Activated T-helper 1 cell treated with anti-CD3 and anti-CD28 coated beads, Interleukin-12 subunit alpha, Interleukin-12 subunit beta, Interleukin-2, Interleukin-4 antibody, amounts not matched to agents 30 ng/mL and 10 ng/mL and 1 ng/mL, durations not matched to agents 14 hours and 24 hours and 36 hours (primary cell): ENCODE data around the gene FNDC10. TPM values are rescaled to one million over a fixed set of nuclear protein-coding genes. Genes with fewer than 3 reads are reported as not detected.
A peak's percentile ranks its signal among the peaks of the same experiment; 100 is the strongest.

ENCODE experiments used
- DNase-seq: peaks from one replicate; pipeline ENCODE4 v3.0.0; 2021; ENCODE audit warnings: low spot score
- H3K27ac Mint-ChIP-seq: one replicate; pipeline ENCODE4 v1.8.0; 2021; ENCODE audit warnings: mild to moderate bottlenecking, mixed read lengths
- H3K27me3 Mint-ChIP-seq: one replicate; pipeline ENCODE4 v1.8.0; 2022; ENCODE audit warnings: mild to moderate bottlenecking, moderate library complexity, mixed read lengths; ENCODE audit not compliant: insufficient read depth
- H3K36me3 Mint-ChIP-seq: one replicate; pipeline ENCODE4 v1.8.0; 2021; ENCODE audit warnings: low read depth, mixed read lengths
- H3K4me1 Mint-ChIP-seq: one replicate; pipeline ENCODE4 v1.8.0; 2021; ENCODE audit warnings: low read depth, mixed read lengths
- H3K4me3 Mint-ChIP-seq: one replicate; pipeline ENCODE4 v1.8.0; 2021; ENCODE audit warnings: mild to moderate bottlenecking, moderate library complexity, mixed read lengths
- H3K9me3 Mint-ChIP-seq: one replicate; pipeline ENCODE4 v1.8.0; 2021; ENCODE audit warnings: mixed read lengths
- intact Hi-C: fragments of 100-400 bp; cut with micrococcal nuclease; formaldehyde crosslinking; loops from one replicate; pipeline ENCODE4 v1.15.1; 2024
- total RNA-seq: library from RNA; stranded (reverse); gene quantifications from 2 replicates; pipeline ENCODE4 v1.2.3, GENCODE V29; 2022

Gene FNDC10
- total RNA-seq, 1 donor from 2014 or later: 14.9 TPM

DNA sequence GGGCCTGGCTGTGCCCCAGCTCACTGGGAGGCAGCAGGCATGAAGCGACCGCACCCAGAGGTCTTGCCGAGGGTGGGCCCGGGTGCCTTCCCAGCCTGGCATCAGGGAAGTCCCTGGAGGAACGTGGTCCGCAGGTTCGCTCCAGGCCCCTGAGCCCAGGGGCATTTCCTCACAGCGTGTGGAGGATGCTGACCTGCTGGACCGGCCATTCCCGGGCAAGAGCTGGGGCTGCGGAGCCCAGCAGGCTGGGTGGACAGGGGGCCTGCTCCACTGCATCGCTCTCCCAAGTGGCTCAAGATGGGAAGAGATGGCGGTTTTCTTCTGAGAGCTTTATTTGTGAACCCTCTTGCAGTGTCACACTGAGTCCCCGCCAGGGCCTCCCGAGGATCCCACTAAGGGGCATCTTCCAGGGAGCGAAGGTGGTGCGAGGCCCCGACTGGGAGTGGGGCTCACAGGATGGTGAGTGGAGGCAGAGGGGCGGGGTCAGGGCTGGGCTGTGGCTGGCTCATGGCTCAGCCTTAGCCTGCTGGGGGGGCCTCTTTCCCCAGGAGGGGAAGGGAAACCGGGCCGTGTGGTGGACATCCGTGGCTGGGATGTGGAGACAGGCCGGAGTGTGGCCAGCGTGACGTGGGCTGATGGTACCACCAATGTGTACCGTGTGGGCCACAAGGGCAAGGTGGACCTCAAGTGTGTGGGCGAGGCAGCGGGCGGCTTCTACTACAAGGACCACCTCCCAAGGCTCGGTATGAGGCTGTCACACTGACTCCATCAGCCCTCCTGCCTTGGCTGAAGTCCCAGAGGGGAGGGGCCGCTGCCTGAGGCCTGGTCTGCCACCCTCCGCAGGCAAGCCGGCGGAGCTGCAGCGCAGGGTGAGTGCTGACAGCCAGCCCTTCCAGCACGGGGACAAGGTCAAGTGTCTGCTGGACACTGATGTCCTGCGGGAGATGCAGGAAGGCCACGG is 24.8 kb upstream of the FNDC10 start:
- Mint-ChIP-seq H3K4me1 (no peaks in the 10 kb centered on the region), H3K4me3 (no peak overlapping the region), H3K27me3 (no peaks in the 10 kb centered on the region), H3K36me3 (no peaks in the 10 kb centered on the region), H3K27ac (no peak overlapping the region), H3K9me3 (no peaks in the 10 kb centered on the region)
- no peak for DNase-seq
- intact Hi-C loops: no loop called here

DNA sequence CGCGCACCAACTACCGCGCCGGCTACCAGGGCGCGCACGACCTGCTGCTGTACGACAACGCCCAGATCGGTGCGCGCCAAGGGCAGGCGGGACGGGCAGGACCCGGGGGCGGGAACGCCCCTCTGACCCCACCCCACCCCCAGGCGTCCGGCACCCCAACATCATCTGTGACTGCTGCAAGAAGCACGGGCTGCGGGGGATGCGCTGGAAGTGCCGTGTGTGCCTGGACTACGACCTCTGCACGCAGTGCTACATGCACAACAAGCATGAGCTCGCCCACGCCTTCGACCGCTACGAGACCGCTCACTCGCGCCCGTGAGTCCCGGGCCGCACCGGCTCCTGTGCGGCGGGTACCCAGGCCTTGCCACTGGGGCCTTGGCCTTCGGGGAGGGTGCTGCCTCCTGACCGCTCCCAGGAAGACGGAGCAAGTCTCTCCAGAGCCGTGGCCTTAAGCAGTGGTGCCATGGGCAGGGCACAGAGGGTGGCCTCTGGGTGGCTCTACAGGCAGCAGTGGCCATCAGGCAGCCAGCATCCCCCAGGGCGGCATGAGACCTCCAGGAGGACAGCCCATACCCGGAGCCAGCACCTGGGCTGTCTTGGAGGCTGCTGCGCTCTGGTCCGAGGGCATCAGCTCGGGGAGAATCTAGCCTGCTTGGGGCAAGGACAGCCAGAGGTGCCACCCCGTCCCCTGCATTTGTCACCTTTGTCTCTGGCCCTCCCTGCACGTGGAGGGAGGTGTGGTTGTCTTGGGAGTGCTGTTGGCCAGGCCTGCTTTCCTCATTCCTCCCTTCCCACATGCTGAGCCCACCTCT is 23.9 kb upstream of the FNDC10 start:
- Mint-ChIP-seq H3K36me3 (no peaks in the 10 kb centered on the region), H3K4me3 (no peak overlapping the region), H3K27me3 (no peaks in the 10 kb centered on the region), H3K4me1 (no peaks in the 10 kb centered on the region), H3K9me3 (no peaks in the 10 kb centered on the region), H3K27ac (no peak overlapping the region)
- no peak for DNase-seq
- intact Hi-C loops: no loop called here

DNA sequence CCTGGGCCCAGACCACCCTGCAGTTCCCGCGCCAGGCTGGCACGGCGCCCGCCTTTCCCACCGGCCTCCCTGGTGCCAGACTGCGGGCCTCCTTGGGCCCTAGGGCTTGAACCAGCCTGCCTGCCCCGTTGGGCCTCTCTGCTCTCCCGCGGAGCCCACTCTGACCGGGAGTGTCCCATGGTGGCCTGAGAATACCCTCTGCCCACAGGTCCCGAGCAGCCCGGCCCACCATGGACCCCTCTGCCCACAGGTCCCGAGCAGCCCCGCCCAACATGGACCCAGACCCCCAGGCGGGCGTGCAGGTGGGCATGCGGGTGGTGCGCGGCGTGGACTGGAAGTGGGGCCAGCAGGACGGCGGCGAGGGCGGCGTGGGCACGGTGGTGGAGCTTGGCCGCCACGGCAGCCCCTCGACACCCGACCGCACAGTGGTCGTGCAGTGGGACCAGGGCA is 23.3 kb upstream of the FNDC10 start:
- no peaks in the 10 kb centered on the region for H3K36me3 Mint-ChIP-seq
- intact Hi-C loops: no loop called here
- H3K27ac Mint-ChIP-seq: no peak overlapping the region
- H3K27me3 Mint-ChIP-seq: no peaks in the 10 kb centered on the region
- DNase-seq: no peak
- no peaks in the 10 kb centered on the region for H3K4me1 Mint-ChIP-seq
- no peaks in the 10 kb centered on the region for H3K9me3 Mint-ChIP-seq
- no peak overlapping the region for H3K4me3 Mint-ChIP-seq

DNA sequence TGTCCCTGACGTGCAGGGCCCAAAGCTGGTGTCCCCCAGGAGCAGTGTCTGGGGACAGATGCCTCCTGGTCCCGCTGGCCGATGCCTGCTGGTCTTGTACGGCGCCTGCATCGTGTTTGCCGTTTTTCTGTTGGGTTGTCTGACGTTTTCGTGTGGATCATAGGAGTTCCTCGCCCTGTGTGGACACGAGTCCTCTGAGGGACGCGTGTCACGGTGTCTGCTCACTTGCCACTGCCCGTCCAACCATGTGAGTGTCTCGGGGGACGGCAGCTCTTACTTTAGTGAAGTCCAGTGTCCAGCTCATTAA is 22.8 kb upstream of the FNDC10 start:
- intact Hi-C loops: no loop called here
- Mint-ChIP-seq H3K9me3 (no peaks in the 10 kb centered on the region), H3K27me3 (no peaks in the 10 kb centered on the region), H3K27ac (no peak overlapping the region), H3K4me3 (no peak overlapping the region), H3K36me3 (no peaks in the 10 kb centered on the region), H3K4me1 (peaks cover 1% of the 10 kb centered on the region)
- DNase-seq: no peak

DNA sequence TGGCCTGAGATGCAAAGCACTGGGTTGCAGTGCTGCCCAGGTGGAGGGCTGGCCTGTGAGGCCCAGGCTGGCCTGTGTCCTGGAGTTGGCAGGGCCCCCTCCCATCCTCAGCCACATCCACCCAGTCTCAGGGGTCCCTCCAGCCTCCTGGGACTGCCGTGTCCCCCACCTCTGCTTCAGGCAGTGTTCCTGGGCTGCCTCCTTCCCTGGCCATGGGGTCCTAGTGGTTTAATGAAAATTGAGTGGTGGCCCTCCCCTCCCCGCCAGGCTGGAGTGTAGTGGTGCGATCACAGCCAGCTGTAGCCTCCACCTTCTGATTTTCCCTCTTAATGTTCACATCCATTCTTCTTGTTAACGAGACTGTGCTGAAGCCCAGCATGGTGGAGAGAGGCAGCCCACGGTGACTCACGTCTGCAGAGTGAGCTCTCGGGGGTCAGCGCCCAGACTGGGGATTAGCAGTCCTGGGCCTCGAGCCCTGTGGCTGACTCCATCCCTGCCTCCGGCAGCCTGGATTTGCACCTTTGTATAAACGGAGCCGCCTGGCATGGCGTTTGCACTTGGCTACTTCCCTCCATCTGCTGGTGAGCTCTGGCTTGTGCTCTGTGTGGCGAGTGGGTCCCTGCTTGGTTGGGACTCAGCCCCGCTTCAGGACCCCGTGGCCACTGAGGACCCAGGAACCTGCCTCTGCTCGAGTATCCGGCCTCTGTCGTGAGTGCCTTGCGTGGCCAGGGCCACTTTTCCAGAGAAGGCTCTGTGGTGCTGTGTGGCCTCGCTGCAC is 22.3 kb upstream of the FNDC10 start:
- H3K36me3 Mint-ChIP-seq: peaks cover 3% of the 10 kb centered on the region
- intact Hi-C loops: no loop called here
- H3K9me3 Mint-ChIP-seq: no peaks in the 10 kb centered on the region
- no peak for DNase-seq
- no peak overlapping the region for H3K27ac Mint-ChIP-seq
- no peaks in the 10 kb centered on the region for H3K27me3 Mint-ChIP-seq
- no peak overlapping the region for H3K4me3 Mint-ChIP-seq
- peaks cover 7% of the 10 kb centered on the region for H3K4me1 Mint-ChIP-seq

DNA sequence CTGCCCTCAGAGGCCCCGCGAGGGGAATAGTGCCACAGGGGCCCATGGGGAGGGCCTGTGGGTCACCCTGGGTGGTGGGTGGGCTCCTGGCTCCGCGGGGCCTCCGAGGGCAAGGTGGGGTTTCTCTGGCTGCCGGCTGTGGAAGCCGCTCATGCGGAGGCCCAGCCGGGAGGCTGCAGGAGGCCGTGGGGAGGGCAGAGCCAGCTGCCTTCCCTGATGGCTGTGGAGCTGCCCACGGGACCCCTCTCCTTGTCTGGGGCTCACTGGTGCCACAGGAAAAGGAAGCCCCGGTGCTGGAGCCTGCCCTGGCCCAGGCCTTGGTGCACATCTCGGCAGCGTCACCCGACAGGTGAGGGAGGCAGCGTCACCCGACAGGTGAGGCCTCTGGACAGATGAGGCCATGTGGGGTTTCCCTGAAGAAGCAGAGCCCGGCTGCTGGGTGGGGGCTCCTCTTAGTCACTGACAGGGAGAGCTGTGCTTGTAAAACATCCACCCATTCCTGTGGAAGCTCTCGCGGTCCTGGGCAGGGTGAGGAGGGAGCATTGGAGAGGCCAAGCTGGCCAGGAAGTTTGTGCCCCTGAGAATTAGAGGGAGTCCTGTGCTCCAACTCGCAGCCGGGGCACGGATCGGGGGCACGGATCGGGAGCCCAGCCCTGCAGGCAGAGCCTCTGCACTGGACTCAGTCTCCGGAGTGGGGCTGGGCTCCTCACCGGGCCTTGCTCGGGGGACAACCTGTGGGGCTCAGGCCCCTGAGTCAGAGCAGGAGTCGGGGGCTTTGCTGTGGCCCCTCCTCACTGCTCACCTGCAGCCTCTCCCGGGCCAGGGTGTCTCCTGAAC is 21.5 kb upstream of the FNDC10 start:
- no peaks in the 10 kb centered on the region for H3K27me3 Mint-ChIP-seq
- no peaks in the 10 kb centered on the region for H3K9me3 Mint-ChIP-seq
- peaks cover 4% of the 10 kb centered on the region for H3K36me3 Mint-ChIP-seq
- H3K4me3 Mint-ChIP-seq: no peak overlapping the region
- no peak overlapping the region for H3K27ac Mint-ChIP-seq
- DNase-seq: no peak
- intact Hi-C loops: no loop called here
- H3K4me1 Mint-ChIP-seq: peaks cover 8% of the 10 kb centered on the region

DNA sequence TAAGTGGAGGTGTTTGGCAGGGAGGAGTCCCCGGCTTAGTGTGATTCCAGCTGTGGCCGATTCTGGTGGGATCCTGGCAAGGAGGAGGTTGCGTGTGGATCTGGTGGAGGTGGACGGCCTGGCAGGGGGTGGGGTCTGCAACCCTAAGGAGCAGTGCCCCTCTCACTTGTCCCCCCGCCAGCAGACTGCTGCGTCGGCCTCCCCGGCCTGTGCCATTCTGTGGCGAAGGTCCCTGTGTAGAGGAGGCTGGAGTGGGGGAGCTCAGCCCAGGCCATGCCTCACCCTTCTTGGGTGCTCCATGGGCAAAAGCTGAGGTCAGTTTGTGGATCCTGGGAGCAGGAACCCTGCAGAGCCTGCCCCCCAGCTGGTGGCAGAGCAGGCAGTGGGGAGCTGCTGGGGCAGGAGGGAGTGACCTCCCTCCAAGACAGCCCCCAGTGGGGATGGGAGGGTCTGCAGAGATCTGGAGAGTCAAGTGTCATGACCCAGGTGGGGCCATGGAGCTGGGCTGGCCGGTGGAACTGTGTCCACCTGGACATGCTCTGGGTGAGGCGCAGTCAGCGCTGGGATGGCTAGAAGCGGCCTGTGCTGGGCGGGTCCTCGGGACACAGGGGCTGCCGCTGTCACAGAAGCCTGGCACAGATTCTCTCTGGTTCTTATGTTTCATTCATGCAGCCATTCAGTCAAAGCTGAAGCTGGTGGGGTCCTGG is 20.7 kb upstream of the FNDC10 start:
- Mint-ChIP-seq H3K4me3 (no peak overlapping the region), H3K9me3 (no peaks in the 10 kb centered on the region), H3K4me1 (peaks cover 8% of the 10 kb centered on the region), H3K36me3 (peaks cover 4% of the 10 kb centered on the region), H3K27me3 (no peaks in the 10 kb centered on the region), H3K27ac (no peak overlapping the region)
- intact Hi-C loops: no loop called here
- DNase-seq: no peak

DNA sequence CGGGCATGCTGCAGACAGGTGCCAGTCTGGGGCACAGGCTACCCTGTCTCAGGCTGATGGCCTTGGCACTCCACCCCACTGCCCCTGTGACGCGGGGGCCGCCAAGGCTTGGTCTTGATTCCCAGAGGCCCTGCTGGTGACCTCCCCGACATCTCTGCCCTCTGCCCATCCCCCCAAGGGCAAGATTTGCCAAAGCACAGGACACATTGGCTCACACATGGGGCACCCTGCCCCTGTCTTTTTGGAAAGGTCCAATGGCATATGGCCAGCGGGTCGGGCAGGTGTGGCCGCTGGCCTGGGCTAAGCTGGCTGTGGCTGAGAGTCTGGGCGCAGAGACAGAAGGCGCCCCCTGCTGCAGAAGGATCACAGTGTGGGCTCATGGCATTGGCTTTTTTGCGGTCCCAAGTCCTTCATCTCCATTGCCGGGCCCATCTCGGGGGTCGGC is 20.0 kb upstream of the FNDC10 start:
- Mint-ChIP-seq H3K36me3 (peaks cover 4% of the 10 kb centered on the region), H3K4me1 (peaks cover 9% of the 10 kb centered on the region), H3K27ac (no peak overlapping the region), H3K27me3 (no peaks in the 10 kb centered on the region), H3K4me3 (no peak overlapping the region), H3K9me3 (no peaks in the 10 kb centered on the region)
- intact Hi-C loops: loop anchor here (10.0 kb wide), 2 partner anchors 105 to 775 kb away; partner anchors contain the start of genes CDK11A, MORN1 and RER1
- no peak for DNase-seq

DNA sequence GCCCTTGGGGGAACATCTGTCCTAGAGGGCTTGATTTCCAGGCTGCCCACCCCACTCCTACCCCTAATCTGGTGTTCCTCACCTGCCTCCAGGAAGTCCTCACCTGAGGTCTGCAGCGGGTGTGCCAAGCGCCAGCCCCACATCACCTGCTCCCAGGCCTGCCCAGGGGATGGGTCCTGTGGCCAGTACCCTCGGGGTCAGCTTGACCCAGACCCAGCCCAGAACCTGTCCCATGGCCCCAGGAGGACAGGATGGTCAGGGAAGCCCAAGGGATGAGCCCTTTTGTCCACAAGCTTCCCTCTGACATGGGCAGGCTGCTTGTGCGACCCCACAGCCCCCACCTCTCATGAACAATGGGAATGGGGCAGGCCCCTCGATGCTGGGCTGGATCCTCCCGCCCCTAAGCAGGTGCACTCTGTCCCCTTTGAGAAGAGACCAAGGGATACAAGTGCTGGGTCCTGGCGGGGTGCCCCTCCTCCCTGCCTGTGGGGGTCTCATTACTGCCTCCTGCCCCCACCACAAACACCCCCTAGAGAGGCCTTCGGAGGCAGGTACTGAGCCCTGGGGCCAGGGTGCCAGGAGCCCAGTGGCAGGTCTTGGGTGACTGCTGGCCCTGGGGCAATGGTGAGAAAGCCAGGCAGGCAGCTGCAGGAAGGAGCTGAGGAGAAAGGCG is 18.6 kb upstream of the FNDC10 start:
- intact Hi-C loops: loop anchor here (10.0 kb wide), 2 partner anchors 106 to 776 kb away; partner anchors contain the start of genes CDK11A, MORN1 and RER1
- Mint-ChIP-seq H3K27ac (no peak overlapping the region), H3K27me3 (no peaks in the 10 kb centered on the region), H3K9me3 (no peaks in the 10 kb centered on the region), H3K4me3 (no peak overlapping the region), H3K4me1 (peaks cover 23% of the 10 kb centered on the region), H3K36me3 (peaks cover 4% of the 10 kb centered on the region)
- DNase-seq: no peak

DNA sequence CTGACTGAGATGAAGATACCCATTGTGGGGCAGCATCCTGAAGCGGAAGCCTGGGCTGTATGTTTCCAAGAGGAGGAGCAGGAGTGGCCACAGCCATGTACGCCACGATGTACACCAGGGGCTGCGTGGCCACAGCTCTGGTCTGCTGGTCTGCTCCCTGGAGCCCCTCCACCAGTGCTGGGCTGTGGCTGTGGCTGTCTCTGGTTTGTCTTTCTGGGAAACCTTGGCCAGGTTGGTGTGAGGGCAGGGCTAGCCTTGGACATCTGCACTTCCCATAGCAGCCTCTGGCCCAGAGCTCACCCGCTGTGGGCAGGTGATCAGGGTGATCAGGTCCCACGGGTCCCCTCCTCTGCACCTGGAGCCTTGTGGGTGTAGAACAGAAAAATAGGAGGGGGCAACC is 18.0 kb upstream of the FNDC10 start:
- peaks cover 25% of the 10 kb centered on the region for H3K4me1 Mint-ChIP-seq
- peak overlapping the region; percentile 85 for H3K4me3 Mint-ChIP-seq
- intact Hi-C loops: loop anchor here (10.0 kb wide), 2 partner anchors 107 to 777 kb away; partner anchors contain the start of genes CDK11A, MORN1 and RER1

DNA sequence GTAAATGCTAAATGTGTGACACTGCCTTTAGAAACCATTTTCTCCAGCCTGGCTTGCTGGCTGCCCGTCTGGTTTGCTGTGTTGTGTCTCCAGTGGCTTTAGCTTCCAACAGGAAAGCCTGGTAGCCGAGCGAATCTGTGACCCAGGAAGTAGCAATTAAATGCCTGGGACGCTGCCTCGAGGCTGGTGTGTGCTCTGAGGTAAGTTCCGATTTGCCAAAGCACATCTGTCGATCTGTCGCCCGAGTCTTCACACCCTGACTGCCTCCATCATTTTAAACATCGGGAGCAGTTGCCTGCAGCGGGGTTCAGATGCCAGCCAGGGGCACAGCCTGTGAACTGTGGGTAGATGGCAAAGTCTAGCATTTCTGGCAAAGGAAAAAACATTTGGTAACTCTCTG is 17.6 kb upstream of the FNDC10 start:
- intact Hi-C loops: loop anchor here (10.0 kb wide), 2 partner anchors 107 to 777 kb away; partner anchors contain the start of genes CDK11A, MORN1 and RER1
- H3K9me3 Mint-ChIP-seq: no peaks in the 10 kb centered on the region
- no peaks in the 10 kb centered on the region for H3K27me3 Mint-ChIP-seq
- peaks cover 4% of the 10 kb centered on the region for H3K36me3 Mint-ChIP-seq
- H3K27ac Mint-ChIP-seq: peak overlapping the region; percentile 86
- H3K4me1 Mint-ChIP-seq: peaks cover 25% of the 10 kb centered on the region
- H3K4me3 Mint-ChIP-seq: peak overlapping the region; percentile 85
- no peak for DNase-seq

More for the DNA sequence above, 18.0 kb upstream of the FNDC10 start:
- no peaks in the 10 kb centered on the region for H3K27me3 Mint-ChIP-seq
- no peak overlapping the region for H3K27ac Mint-ChIP-seq
- no peak for DNase-seq
- peaks cover 4% of the 10 kb centered on the region for H3K36me3 Mint-ChIP-seq
- no peaks in the 10 kb centered on the region for H3K9me3 Mint-ChIP-seq
